Stimulated activated CD4-positive, alpha-beta T cell treated with anti-CD3 and anti-CD28 coated beads, Interleukin-4, amount 100 ng/mL, for 4 hours (primary cell): ENCODE results near the gene TNS4.
"Not testable (repeated sequence)": the region's sequence is repeated elsewhere in the genome, so short reads cannot be mapped to it uniquely, and the experiment has no call there.

Experiments
- DNase-seq, 2 experiments: peaks; one replicate each; pipeline ENCODE4 v3.0.0-alpha.2; 2020

The TNS4 gene

DNA sequence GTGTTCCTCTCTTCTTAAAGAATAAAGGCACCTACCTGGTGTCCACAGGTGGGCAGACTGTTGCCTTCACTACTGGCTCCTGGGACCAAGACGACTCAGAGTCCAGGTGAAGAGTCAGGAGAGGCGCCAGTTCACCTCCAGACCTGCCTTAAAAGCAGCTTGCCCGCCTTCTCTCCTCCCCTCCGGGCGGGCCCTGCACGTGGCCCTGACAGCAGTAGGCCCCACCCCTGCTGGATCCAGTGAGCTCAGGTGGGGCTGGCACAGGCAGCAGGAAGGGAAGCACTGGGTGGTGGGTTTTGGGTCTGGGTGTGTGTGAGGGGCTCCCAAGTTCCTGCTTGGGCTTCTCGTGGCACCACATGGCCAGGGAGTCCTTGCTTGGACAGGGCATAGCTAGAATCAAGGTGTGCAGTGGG lies at the start of gene TNS4:
Gene TNS4, minus strand, starts transcription at position 125 of the 413 bp plus-strand sequence. CDS start 5,198 bp downstream, outside the sequence.
- no peak for DNase-seq

- DNase-seq = no peak
Measured at GRCh38 chr17:40550608-40551007, 49.2 kb upstream of the TNS4 start.

GRCh38 chr17:40548982-40549685 lies 47.7 kb upstream of the TNS4 start:
- DNase-seq = no peak

DNA sequence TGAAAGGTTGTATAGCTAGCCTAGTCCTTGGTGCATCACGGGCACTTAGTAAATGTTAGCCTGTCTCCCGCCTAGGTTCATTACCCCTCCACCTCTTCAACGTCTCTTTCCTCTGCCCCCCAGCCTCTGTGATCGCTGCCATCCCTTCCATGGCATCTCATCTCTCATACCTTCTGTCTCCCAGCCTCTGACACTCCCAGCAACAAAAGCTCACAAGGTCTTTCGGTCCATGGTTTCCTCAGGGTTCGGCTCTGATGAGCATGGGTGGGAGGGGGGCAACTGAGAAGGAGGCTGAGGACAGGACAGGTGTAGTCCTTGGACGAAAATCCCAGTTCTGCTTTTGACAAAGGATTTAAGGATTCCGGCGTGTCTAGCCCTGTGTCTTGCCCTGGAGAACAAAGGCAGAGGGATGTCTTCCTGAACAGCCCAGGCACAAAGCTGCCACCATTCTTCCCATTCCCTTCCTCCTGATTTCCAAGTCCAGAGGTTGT lies 47.1 kb upstream of the TNS4 start:
- no peak for DNase-seq

- no peak for DNase-seq
Measured at GRCh38 chr17:40547785-40548478, 46.5 kb upstream of the TNS4 start.

DNA sequence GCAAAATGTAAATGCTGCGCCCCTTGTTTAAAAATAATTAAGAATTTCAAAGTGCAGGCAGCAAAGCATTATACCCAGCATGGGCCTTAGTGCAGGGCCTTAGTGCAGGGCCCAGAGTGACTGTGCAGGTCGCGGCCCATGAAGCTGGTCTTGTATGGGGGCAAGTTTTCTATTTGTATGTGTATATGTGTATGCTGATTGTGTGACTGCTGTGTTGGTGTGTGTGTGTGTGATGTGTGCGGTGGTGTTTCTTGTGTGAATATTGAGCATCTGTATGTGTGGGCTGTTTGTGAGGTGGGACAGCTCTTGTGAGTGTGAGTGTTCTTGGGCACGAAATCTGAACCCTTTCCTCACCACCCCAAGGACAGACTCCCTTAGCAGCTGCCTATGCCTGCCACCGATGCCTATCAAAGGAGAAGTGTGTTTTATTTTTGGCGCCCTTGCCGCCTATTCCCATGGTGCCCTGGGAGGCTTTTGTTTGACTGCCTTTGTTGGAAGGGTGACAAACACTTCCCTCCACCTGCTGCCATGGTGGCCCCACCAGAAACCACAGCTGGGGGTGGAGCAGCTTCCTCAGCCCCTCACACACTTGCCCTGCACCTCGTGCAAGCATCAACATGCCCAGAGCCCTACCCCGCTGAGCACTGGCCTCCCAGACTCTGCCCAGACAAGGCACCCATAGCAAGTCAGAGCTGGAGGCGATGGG lies 45.8 kb upstream of the TNS4 start:
- peak in 1 of 2 experiments; percentile 59 for DNase-seq

- not testable (repeated sequence) for DNase-seq
Measured at GRCh38 chr17:40546497-40546896, 45.1 kb upstream of the TNS4 start.

GRCh38 chr17:40545660-40546059 lies 44.2 kb upstream of the TNS4 start:
- DNase-seq = no peak

DNA sequence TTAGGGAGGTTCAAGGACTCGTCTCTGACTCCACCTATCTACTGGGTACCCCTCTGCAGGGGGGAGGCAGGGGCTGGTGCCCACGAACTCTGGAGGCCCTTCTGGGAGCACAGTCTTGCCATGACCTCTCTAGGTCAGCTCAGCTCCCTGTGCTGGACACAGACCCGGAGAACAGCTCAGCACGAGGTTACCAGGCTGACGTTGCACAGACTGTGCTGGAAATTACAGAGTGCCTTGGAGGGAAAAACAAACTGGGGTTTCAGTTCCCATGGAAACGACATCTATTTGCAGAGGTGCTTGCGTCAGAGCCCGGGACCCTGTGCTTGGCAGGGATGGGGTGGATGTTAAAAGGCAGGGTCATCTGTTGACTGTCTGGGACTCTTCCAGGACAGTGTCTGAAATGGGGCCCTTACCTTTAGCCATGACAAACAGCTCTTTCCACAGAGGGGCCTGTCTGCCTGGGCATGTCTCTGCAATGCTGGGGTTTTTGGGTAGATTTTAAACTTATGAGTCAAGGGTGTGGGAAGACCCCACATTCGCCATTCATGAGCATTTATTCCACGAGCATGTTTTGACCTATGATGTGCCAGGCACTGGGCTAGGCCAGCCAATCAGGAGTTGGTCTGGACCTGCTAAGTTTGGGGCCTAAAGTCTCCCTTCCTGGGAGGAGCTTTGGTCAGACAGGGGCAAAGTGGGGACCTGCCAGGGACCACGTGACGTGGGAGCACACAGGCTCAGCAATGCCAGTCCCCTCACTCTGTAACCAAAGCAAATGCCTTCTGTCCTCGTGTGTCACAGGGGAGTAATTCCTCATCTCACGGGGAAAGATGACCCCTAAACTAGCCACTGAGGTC lies 41.4 kb upstream of the TNS4 start:
- no peak for DNase-seq

GRCh38 chr17:40541873-40542557 lies 40.6 kb upstream of the TNS4 start:
- no peak for DNase-seq

GRCh38 chr17:40541060-40541872 lies 39.8 kb upstream of the TNS4 start:
- DNase-seq = peak in 1 of 2 experiments; percentile 68

DNA sequence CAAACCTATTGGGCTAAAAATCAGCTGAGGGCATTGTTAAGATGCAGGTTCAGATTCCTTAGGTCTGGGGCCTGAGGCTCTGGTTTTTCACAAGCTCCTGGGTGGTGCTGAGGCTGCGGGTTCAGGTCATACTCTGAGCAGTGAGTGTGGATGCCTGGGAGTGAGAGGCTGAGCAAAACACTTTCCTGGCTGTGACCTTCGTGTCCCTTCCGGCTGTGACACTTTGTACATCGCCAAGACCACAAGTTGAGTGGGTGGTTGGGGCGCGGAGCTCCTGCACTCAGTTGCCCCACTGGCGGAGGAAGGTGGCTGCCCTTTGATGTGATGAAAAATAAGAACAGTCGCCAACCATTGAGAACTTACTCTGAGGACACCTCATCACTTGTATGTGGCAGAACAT lies 39.0 kb upstream of the TNS4 start:
- DNase-seq = peak in 1 of 2 experiments; percentile 47

GRCh38 chr17:40539711-40540411 lies 38.4 kb upstream of the TNS4 start:
- no peak for DNase-seq

DNA sequence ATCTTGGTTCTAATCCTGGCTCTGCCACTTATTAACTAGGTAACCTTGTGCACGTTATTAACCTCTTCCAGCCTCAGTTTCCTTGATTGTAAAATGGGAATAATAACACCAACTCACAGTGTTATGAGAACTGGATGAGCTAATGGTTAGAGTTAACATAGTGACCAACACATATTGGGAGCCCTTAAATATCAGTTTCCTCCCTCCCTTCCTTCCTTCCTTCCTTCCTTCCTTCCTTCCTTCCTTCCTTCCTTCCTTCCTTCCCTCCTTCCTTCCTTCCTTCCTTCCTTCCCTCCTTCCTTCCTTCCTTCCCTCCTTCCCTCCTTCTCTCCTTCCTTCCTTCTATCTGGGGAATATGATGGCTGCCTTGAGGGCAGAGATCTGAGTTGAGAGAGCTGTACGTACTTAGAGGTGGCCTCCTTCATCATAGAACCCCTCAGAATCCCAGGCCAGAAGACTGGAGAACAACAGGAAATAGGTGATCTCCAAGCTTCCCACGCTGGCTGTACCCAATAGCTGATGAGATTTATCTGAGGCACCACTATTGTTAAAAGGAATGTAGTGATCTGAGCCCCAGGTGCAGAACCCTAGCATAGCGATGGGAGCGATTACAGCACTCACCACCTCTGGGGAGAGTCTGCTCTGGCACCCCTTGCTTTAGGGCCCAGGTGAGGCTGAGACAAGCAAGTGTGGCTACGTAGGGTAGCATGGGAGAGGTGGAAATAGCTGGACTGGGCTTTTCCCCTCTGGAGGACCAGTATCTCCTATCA lies 37.7 kb upstream of the TNS4 start:
- no peak for DNase-seq

DNA sequence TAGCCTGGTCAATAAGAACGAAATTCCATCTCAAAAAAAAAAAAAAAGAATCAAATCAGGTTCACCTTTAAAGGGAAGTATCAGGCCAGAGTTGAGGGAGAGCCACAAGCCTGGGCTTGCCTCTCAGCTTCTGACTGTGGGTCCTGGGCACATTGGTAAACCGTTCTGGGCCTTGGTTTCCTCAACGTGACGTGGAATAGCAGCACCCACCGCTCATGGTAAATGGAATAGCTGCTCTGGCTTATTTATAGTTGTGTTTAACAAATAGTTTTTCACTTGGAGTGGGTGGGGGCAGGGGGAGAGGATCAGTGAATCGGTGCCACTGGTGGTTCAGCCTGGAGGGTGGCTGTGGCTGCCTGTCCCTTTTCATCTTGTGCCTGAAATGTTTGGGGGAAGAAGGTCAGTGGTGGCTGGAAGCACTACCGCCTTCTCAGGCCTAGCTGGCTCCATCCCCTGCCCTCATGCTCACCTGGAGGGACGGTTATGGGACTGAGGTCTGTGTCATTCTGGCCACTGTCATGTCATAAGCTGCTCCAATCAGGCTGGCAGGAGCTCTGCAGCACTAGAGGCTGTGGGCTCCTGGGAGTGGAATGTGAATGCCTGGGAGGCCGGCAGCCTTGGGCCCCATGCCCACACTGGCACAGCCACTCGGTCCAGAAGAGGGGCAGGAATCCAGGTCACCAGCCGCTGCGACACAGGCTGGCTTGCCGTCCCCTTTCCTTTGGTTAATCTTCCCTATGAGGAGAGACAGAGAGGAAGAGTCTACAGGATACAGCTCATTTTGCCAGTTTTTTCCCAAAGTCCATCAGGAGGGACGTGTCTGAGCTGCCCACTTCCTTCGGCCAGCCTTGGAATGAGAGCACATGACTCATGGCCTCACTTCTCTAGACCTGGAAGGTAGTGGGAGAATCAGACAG lies 36.9 kb upstream of the TNS4 start:
- no peak for DNase-seq

DNA sequence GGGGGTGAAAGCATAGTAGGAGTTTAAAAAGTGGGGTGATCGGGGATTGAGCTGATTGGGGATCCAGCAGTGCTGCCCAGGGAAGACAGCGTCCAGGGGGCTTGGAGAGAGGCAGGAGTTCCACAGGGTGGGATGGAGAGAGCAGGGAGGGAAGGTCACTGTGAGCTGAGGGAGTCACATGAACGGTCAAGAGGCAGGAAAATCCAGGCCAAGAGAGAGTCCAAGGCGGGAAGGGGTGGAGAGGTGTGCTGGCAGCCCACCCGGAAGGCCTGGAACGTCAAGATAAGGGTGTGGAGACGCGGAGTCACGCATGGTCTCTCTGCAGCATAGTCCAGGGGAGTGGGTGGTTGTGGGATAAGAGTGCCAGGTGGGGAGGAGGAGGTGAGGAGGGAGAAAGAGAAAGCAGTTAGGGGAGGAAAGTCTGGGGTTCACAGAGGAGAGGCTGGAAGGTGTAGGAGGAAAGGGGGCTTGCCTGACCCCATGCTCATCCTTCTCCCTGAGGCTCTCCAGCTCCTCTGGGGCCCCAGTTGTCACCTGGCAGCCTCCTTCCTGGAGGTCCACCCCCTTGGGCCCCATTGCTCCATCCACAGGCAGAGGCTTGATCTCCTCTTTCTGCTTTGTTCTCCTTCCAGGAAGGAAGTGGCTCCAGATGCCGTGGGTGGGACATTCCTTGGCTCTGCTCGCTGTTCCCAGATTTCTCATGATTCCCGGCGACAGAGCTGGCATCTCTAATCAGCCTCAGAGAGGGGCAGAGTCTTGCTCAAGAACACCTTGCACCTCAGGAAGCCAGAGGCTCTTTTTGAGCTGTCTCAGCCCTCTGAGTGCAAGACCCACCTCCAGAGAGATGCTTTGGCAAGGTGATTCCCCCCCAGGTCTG lies 35.1 kb upstream of the TNS4 start:
- no peak for DNase-seq

- no peak for DNase-seq
Measured at GRCh38 chr17:40535924-40536294, 34.5 kb upstream of the TNS4 start.

DNA sequence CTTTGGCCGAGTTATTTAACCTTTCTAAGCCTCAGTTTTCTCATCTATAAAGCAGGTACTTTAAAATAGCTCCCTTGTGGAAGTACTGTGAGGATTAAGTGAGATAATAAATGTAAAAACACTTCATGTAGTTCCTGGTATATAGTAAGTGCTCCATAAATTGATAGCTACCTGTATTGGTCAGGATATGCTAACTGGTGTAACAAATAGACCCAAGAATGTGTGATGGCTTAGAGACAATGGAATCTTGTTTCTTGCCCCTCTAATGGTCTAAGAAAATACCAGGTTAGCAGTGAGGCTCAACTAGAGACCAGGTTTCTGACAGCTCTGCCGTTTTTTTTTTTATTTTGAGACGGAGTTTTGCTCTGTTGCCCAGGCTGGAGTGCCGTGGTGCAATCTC lies 34.0 kb upstream of the TNS4 start:
- DNase-seq = no peak
